AML-193 (cell line): ENCODE results near the gene SHISAL1.

Experiments
- DNase-seq, 2 experiments: peaks; one replicate each; lab custom pipeline; 2025; lab: John Stamatoyannopoulos, UW

SHISAL1 gene

GRCh38 chr22:44342347-44342956 lies 29.7 kb upstream of the SHISAL1 start:
- DNase-seq = no peak

- no peak for DNase-seq
Observed at GRCh38 chr22:44341431-44342346, 28.9 kb upstream of the SHISAL1 start.

GRCh38 chr22:44340271-44341239 lies 27.8 kb upstream of the SHISAL1 start:
- DNase-seq = no peak

- DNase-seq = no peak
Observed at GRCh38 chr22:44338906-44339305, 26.2 kb upstream of the SHISAL1 start.

GRCh38 chr22:44338177-44338810 lies 25.5 kb upstream of the SHISAL1 start:
- no peak for DNase-seq

- no peak for DNase-seq
Observed at GRCh38 chr22:44337678-44338004, 24.9 kb upstream of the SHISAL1 start.

GRCh38 chr22:44336962-44337677 lies 24.4 kb upstream of the SHISAL1 start:
- DNase-seq = no peak

GRCh38 chr22:44335903-44336803 lies 23.4 kb upstream of the SHISAL1 start:
- DNase-seq = no peak

- no peak for DNase-seq
Observed at GRCh38 chr22:44335066-44335839, 22.5 kb upstream of the SHISAL1 start.

- DNase-seq = no peak
Observed at GRCh38 chr22:44333847-44334635, 21.3 kb upstream of the SHISAL1 start.

- DNase-seq = no peak
Observed at GRCh38 chr22:44332946-44333345, 20.2 kb upstream of the SHISAL1 start.

- no peak for DNase-seq
Observed at GRCh38 chr22:44331881-44332714, 19.3 kb upstream of the SHISAL1 start.

GRCh38 chr22:44330744-44331660 lies 18.3 kb upstream of the SHISAL1 start:
- no peak for DNase-seq

GRCh38 chr22:44330188-44330743 lies 17.5 kb upstream of the SHISAL1 start:
- no peak for DNase-seq

GRCh38 chr22:44329179-44329796 lies 16.5 kb upstream of the SHISAL1 start:
- peak in 1 of 2 experiments; percentile 49 for DNase-seq

- DNase-seq = no peak
Observed at GRCh38 chr22:44328762-44329161, 16.0 kb upstream of the SHISAL1 start.
